ENCODE data around the gene SLC6A12.

The SLC6A12 gene

GRCh38 chr12:214003-214741 lies at the start of gene SLC6A12:
SLC6A12 (minus strand) TSS chr12:214157; CDS start chr12:209986, 4,171 bp downstream.
- TF ChIP-seq ZNF70 (CRISPR knock-in tag; IDR thresholded peaks at IDR 0.05) = no peak
- no peak for TF ChIP-seq ZNF565 (CRISPR knock-in tag; conservative IDR thresholded peaks at IDR 0.05; ENCODE audit: low read depth)
- no peak for TF ChIP-seq TOX (CRISPR knock-in tag; IDR thresholded peaks at IDR 0.05; ENCODE audit: borderline replicate concordance)
- TF ChIP-seq ZFP3 (CRISPR knock-in tag; IDR thresholded peaks at IDR 0.05) = no peak
- no peak for TF ChIP-seq CSRNP3 (CRISPR knock-in tag; IDR thresholded peaks at IDR 0.05)
- TF ChIP-seq ISL1 (CRISPR knock-in tag; IDR thresholded peaks at IDR 0.05) = no peak
- TF ChIP-seq TSHZ2 (CRISPR knock-in tag; IDR thresholded peaks at IDR 0.05) = no peak
- TF ChIP-seq ESRRG (CRISPR knock-in tag; IDR thresholded peaks at IDR 0.05) = no peak
- TF ChIP-seq ZC3H10 (CRISPR knock-in tag; IDR thresholded peaks at IDR 0.05) = no peak
- TF ChIP-seq SNAI2 (CRISPR knock-in tag; IDR thresholded peaks at IDR 0.05) = no peak
- no peak for TF ChIP-seq RARB (CRISPR knock-in tag; IDR thresholded peaks at IDR 0.05)
- no peak for TF ChIP-seq CSDC2 (CRISPR knock-in tag; IDR thresholded peaks at IDR 0.05)
- TF ChIP-seq ZNF8 (CRISPR knock-in tag; IDR thresholded peaks at IDR 0.05) = no peak
- TF ChIP-seq OSR1 (CRISPR knock-in tag; IDR thresholded peaks at IDR 0.05) = no peak
- TF ChIP-seq ZFP30 (CRISPR knock-in tag; IDR thresholded peaks at IDR 0.05) = no peak
- no peak for TF ChIP-seq POU6F1 (CRISPR knock-in tag; IDR thresholded peaks at IDR 0.05; ENCODE audit: borderline replicate concordance, low read depth)
- no peak for TF ChIP-seq CREB5 (CRISPR knock-in tag; IDR thresholded peaks at IDR 0.05; ENCODE audit: low read depth)
- no peak for TF ChIP-seq GLIS3 (CRISPR knock-in tag; IDR thresholded peaks at IDR 0.05)
- TF ChIP-seq PPARA (CRISPR knock-in tag; IDR thresholded peaks at IDR 0.05; ENCODE audit: borderline replicate concordance) = no peak
- no peak for ATAC-seq

- ATAC-seq = no peak; the same call in 2 of the 3 replicates
- TF ChIP-seq BACH2 (CRISPR knock-in tag; IDR thresholded peaks at IDR 0.05; ENCODE audit: borderline replicate concordance) = no peak
- no peak for TF ChIP-seq OSR1 (CRISPR knock-in tag; IDR thresholded peaks at IDR 0.05)
- no peak for TF ChIP-seq ZNF565 (CRISPR knock-in tag; conservative IDR thresholded peaks at IDR 0.05; ENCODE audit: low read depth)
- TF ChIP-seq ZFP3 (CRISPR knock-in tag; IDR thresholded peaks at IDR 0.05) = no peak
- TF ChIP-seq CREB5 (CRISPR knock-in tag; IDR thresholded peaks at IDR 0.05; ENCODE audit: low read depth) = no peak
- TF ChIP-seq ISL1 (CRISPR knock-in tag; IDR thresholded peaks at IDR 0.05) = no peak
- TF ChIP-seq CSRNP3 (CRISPR knock-in tag; IDR thresholded peaks at IDR 0.05) = no peak
- no peak for TF ChIP-seq TCF4 (CRISPR knock-in tag; IDR thresholded peaks at IDR 0.05; ENCODE audit: borderline replicate concordance)
- TF ChIP-seq PATZ1 (CRISPR knock-in tag; IDR thresholded peaks at IDR 0.05; ENCODE audit: borderline replicate concordance) = no peak
- no peak for TF ChIP-seq ARNTL (CRISPR knock-in tag; IDR thresholded peaks at IDR 0.05; ENCODE audit: borderline replicate concordance, low read depth)
Measured at GRCh38 chr12:263574-263973, 49.6 kb upstream of the SLC6A12 start.
